CD14-positive monocyte (primary cell): ENCODE data around the gene AHNAK. TPM values are rescaled to one million over a fixed set of nuclear protein-coding genes. Genes with fewer than 3 reads are reported as not detected.
A peak's percentile ranks its signal among the peaks of the same experiment; 100 is the strongest.

ENCODE experiments used
- DNase-seq, 3 donors: peaks; one replicate each; pipeline ENCODE4 v3.0.0-alpha.2; 2011 to 2022
- H2AFZ ChIP-seq: 2 replicates; pipeline ENCODE4 v1.6.0; 2012; ENCODE audit warnings: mild to moderate bottlenecking, low read depth, low read length, inconsistent platforms; ENCODE audit not compliant: insufficient read depth, poor library complexity, severe bottlenecking
- H3K27ac ChIP-seq, 2 donors: 1 replicate in 1 of 2; 2 replicates in 1 of 2; pipeline ENCODE4 v1.5.1; 2012 to 2013; ENCODE audit warnings: low read length in 2 of 2, control low read depth in 1 of 2, inconsistent platforms in 1 of 2, low read depth in 1 of 2, mild to moderate bottlenecking in 1 of 2
- H3K27me3 ChIP-seq, 2 donors: one replicate each; pipeline versions ENCODE4 v1.6.0 to v1.6.1; 2011 to 2013; ENCODE audit warnings: low read length in 2 of 2; ENCODE audit not compliant: control insufficient read depth in 2 of 2, insufficient read depth in 2 of 2
- H3K36me3 ChIP-seq, 2 donors: replicated peaks in 1 of 2; 1 replicate in 1 of 2; 2 replicates in 1 of 2; pipeline versions ENCODE4 v1.5.1 to v1.6.1; 2012 to 2013; ENCODE audit warnings: low read length in 2 of 2, control low read depth in 1 of 2, inconsistent platforms in 1 of 2, mild to moderate bottlenecking in 1 of 2; ENCODE audit not compliant: insufficient read depth in 2 of 2, control insufficient read depth in 1 of 2
- H3K4me1 ChIP-seq, 2 donors: 1 replicate in 1 of 2; 2 replicates in 1 of 2; pipeline versions ENCODE4 v1.5.1 to v1.6.1; 2012 to 2013; ENCODE audit warnings: low read length in 2 of 2, control low read depth in 1 of 2, inconsistent platforms in 1 of 2, mild to moderate bottlenecking in 1 of 2, moderate library complexity in 1 of 2; ENCODE audit not compliant: insufficient read depth in 2 of 2, control insufficient read depth in 1 of 2
- H3K4me2 ChIP-seq: replicated peaks from 2 replicates; pipeline ENCODE3; 2012; ENCODE audit warnings: low read length, moderate library complexity, mild to moderate bottlenecking; ENCODE audit not compliant: poor library complexity, severe bottlenecking; ENCODE audit errors: extremely low read depth
- H3K4me3 ChIP-seq, 3 experiments: fragments of 200-600 bp in 1 of 3; sonication (generic) in 1 of 3; replicated peaks in 1 of 3; 1 replicate in 2 of 3; 2 replicates in 1 of 3; pipeline ENCODE4 v1.5.1; 2011 to 2013; ENCODE audit warnings: low read length in 3 of 3, mild to moderate bottlenecking in 3 of 3, control low read depth in 2 of 3, low read depth in 2 of 3, inconsistent platforms in 1 of 3, moderate library complexity in 1 of 3
- H3K79me2 ChIP-seq: 2 replicates; pipeline ENCODE4 v1.6.0; 2012; ENCODE audit warnings: mild to moderate bottlenecking, control low read depth, inconsistent platforms, low read length, moderate library complexity; ENCODE audit not compliant: insufficient read depth
- H3K9ac ChIP-seq: 2 replicates; pipeline ENCODE4 v1.6.0; 2017; ENCODE audit warnings: low read length, mild to moderate bottlenecking; ENCODE audit not compliant: insufficient read depth, poor library complexity, severe bottlenecking
- H3K9me3 ChIP-seq, 2 donors: replicated peaks in 1 of 2; 1 replicate in 1 of 2; 2 replicates in 1 of 2; pipeline versions ENCODE4 v1.5.1 to v1.6.1; 2012 to 2013; ENCODE audit warnings: low read length in 2 of 2, control low read depth in 1 of 2; ENCODE audit not compliant: control insufficient read depth in 1 of 2, insufficient read depth in 1 of 2
- H4K20me1 ChIP-seq: 2 replicates; pipeline ENCODE4 v1.6.0; 2012; ENCODE audit warnings: mild to moderate bottlenecking, low read length, control low read depth, moderate library complexity; ENCODE audit not compliant: insufficient read depth
- H3K27ac Mint-ChIP-seq, 7 donors: one replicate each; pipeline ENCODE4 v1.8.0; 2020; ENCODE audit warnings: mild to moderate bottlenecking in 7 of 7, mixed read lengths in 7 of 7, moderate library complexity in 6 of 7, inconsistent platforms in 2 of 7
- H3K27me3 Mint-ChIP-seq, 3 donors: one replicate each; pipeline ENCODE4 v1.8.0; 2021 to 2022; ENCODE audit warnings: low read depth in 3 of 3, mild to moderate bottlenecking in 3 of 3, mixed read lengths in 3 of 3, moderate library complexity in 3 of 3, inconsistent platforms in 1 of 3
- H3K36me3 Mint-ChIP-seq, 2 donors: one replicate each; pipeline ENCODE4 v1.8.0; 2020; ENCODE audit warnings: mixed read lengths in 2 of 2, inconsistent platforms in 1 of 2, mild to moderate bottlenecking in 1 of 2
- H3K4me1 Mint-ChIP-seq: one replicate; pipeline ENCODE4 v1.8.0; 2020; ENCODE audit warnings: mild to moderate bottlenecking, mixed read lengths
- H3K4me3 Mint-ChIP-seq, 2 donors: one replicate each; pipeline ENCODE4 v1.8.0; 2020; ENCODE audit warnings: mild to moderate bottlenecking in 2 of 2, mixed read lengths in 2 of 2, moderate library complexity in 1 of 2
- H3K9me3 Mint-ChIP-seq, 7 donors: one replicate each; pipeline ENCODE4 v1.8.0; 2020 to 2022; ENCODE audit warnings: mixed read lengths in 7 of 7, mild to moderate bottlenecking in 6 of 7, moderate library complexity in 6 of 7, inconsistent platforms in 2 of 7
- WGBS: methylation state at CpG from one replicate; pipeline ENCODE4 v1.1.5; 2013; ENCODE audit warnings: missing lambda C conversion rate; ENCODE audit not compliant: insufficient coverage; 5-methylcytosine and 5-hydroxymethylcytosine counted together
- intact Hi-C, 2 donors: fragments of 100-400 bp; cut with micrococcal nuclease; formaldehyde crosslinking; loops; one replicate each; pipeline versions ENCODE4 v1.15.0 to v1.15.1; 2023
- polyA plus RNA-seq, 3 donors: library from polyadenylated mRNA; depleted of rRNA in 1 of 3; unstranded in 2 of 3; stranded (reverse) in 1 of 3; fragments of 300-500 nt in 2 of 3; fragments of >200 nt in 1 of 3; fragmentation: Illumina TruSeq in 2 of 3; gene quantifications; 1 replicate in 2 of 3; 2 replicates in 1 of 3; pipeline ENCODE4 v1.2.3, GENCODE V29; 2012 to 2021
- TF ChIP-seq, protein P1 (sequence below): fragments of 200-600 bp; IDR thresholded peaks from one replicate; pipeline ENCODE4 v1.8.0; 2022; ENCODE audit warnings: antibody characterized with exemption, mild to moderate bottlenecking

The AHNAK gene
- polyA plus RNA-seq, 3 donors = 80.0 to 201 (median 103) TPM

DNA sequence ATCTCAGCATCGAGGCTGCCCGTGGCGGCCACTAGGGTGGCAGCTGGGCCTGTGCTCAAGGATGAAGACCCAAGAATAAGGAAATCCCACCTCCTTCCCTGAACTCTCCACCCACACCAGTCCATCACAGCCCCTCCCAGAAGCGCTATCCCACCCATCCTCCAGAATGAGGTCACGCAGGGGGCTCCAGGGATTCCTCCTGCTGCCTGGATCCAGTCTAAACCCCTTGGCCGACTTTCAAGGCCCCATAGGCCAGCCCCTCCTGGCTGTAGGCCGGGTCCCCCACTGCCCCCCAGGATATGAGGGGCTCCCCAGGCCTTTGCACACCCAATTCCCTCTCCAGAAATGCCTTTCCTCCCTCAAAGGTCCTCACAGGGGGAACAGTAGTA lies 146.7 kb downstream of the AHNAK start:
- H2AFZ ChIP-seq = no peak overlapping the region
- H3K9me3 ChIP-seq = no peaks in the 10 kb centered on the region
- H3K79me2 ChIP-seq = no peaks in the 10 kb centered on the region
- WGBS = 100% methylated on average over 6 of the region's 7 CpGs
- no peak overlapping the region for H3K4me3 ChIP-seq
- DNase-seq = no peak
- no peak overlapping the region for H3K27ac ChIP-seq
- TF ChIP-seq, protein P1, sequence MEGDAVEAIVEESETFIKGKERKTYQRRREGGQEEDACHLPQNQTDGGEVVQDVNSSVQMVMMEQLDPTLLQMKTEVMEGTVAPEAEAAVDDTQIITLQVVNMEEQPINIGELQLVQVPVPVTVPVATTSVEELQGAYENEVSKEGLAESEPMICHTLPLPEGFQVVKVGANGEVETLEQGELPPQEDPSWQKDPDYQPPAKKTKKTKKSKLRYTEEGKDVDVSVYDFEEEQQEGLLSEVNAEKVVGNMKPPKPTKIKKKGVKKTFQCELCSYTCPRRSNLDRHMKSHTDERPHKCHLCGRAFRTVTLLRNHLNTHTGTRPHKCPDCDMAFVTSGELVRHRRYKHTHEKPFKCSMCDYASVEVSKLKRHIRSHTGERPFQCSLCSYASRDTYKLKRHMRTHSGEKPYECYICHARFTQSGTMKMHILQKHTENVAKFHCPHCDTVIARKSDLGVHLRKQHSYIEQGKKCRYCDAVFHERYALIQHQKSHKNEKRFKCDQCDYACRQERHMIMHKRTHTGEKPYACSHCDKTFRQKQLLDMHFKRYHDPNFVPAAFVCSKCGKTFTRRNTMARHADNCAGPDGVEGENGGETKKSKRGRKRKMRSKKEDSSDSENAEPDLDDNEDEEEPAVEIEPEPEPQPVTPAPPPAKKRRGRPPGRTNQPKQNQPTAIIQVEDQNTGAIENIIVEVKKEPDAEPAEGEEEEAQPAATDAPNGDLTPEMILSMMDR = no peak
- Mint-ChIP-seq H3K27ac (no peak overlapping the region), H3K4me1 (peaks cover 45% of the 10 kb centered on the region), H3K4me3 (no peak overlapping the region), H3K9me3 (peaks cover 0 to 2% (median 0%) of the 10 kb centered on the region in 7 donors), H3K36me3 (peaks cover 2 to 3% of the 10 kb centered on the region in 2 donors), H3K27me3 (peaks cover 0 to 4% (median 0%) of the 10 kb centered on the region in 3 donors)
- no peaks in the 10 kb centered on the region for H3K27me3 ChIP-seq
- H3K4me1 ChIP-seq = peaks cover 26 to 39% of the 10 kb centered on the region in 2 donors
- intact Hi-C loops = loop anchor here (5.0 to 10.0 kb wide), 2 partner anchors 287 to 295 kb away; partner anchors contain the start of gene LRRN4CL (in 1 of the 2)
- no peaks in the 10 kb centered on the region for H4K20me1 ChIP-seq
- H3K36me3 ChIP-seq = no peaks in the 10 kb centered on the region
- H3K4me2 ChIP-seq = no peak overlapping the region
- H3K9ac ChIP-seq = no peak overlapping the region

DNA sequence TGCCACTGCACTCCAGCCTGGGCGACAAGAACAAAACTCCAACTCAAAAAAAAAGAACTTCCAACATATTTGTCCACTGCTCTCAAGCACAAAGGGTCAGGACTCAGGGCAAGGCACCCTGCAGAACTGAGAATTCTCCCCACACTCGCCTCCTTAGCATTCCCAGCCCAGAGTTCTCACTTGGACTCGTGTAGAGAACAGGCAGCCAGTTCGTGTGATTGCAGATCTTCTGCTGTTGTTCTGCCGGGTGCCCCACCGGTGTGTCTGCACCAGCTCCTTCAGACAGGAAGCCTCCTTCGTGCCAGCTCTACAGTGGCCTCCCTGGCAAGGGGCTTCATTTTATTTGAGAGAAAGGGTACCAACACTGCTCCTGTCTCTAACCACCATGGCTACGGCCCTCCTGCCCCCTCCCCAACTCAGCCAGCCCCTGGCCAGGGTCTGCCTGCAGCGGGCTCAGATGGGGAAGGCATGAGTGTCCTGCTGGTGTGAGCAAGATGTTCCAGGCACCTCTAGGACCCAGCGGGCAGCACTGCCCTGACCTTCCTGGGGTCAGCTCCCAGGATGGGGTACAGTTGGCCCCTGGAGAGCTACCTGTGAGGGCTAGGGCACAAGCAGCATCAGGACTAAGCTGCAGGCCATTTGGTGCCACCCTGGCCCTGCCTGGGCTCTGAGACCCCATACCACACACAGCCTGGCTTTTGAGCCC lies 147.3 kb downstream of the AHNAK start:
- no peak overlapping the region for H3K4me2 ChIP-seq
- 52% methylated on average over 9 of the region's 10 CpGs for WGBS
- no peak overlapping the region for H3K4me3 ChIP-seq
- Mint-ChIP-seq H3K27ac (peak overlapping the region in 1 of 7 donors; percentile 82), H3K4me3 (no peak overlapping the region), H3K27me3 (peaks cover 0 to 4% (median 0%) of the 10 kb centered on the region in 3 donors), H3K36me3 (peaks cover 0 to 2% of the 10 kb centered on the region in 2 donors), H3K4me1 (peaks cover 45% of the 10 kb centered on the region), H3K9me3 (peaks cover 0 to 2% (median 0%) of the 10 kb centered on the region in 7 donors)
- no peaks in the 10 kb centered on the region for H4K20me1 ChIP-seq
- TF ChIP-seq, protein P1 = no peak
- H3K36me3 ChIP-seq = no peaks in the 10 kb centered on the region
- no peak for DNase-seq
- H3K9ac ChIP-seq = no peak overlapping the region
- intact Hi-C loops = loop anchor here (5.0 to 10.0 kb wide), 2 partner anchors 288 to 295 kb away; partner anchors contain the start of gene LRRN4CL (in 1 of the 2)
- H2AFZ ChIP-seq = no peak overlapping the region
- no peaks in the 10 kb centered on the region for H3K27me3 ChIP-seq
- no peaks in the 10 kb centered on the region for H3K79me2 ChIP-seq
- H3K9me3 ChIP-seq = no peaks in the 10 kb centered on the region
- H3K4me1 ChIP-seq = peaks cover 27 to 42% of the 10 kb centered on the region in 2 donors
- no peak overlapping the region for H3K27ac ChIP-seq
